D721Med (cell line): ENCODE data around the gene NOL4L.

Experiments
- DNase-seq: peaks from one replicate; pipeline ENCODE4 v3.0.0; 2011; ENCODE audit warnings: low spot score; ENCODE audit not compliant: insufficient read length
- FAIRE-seq: peaks from 2 replicates; lab custom pipeline; 2011; peaks lifted over from hg19 to GRCh38; lab: Jason Lieb, UNC
- CTCF ChIP-seq: IDR thresholded peaks from 2 replicates; pipeline ENCODE4 v1.5.1; 2012; ENCODE audit warnings: mild to moderate bottlenecking, control low read depth; ENCODE audit not compliant: insufficient read depth; ENCODE audit errors: missing control alignments

NOL4L gene

GRCh38 chr20:32533732-32534131, 51.4 kb downstream of the NOL4L start:
- no peak for FAIRE-seq
- TF ChIP-seq CTCF: no peak
- DNase-seq: no peak

GRCh38 chr20:32532246-32532645, 52.9 kb downstream of the NOL4L start:
- FAIRE-seq (no peak), DNase-seq (no peak)
- no peak for TF ChIP-seq CTCF

GRCh38 chr20:32528905-32529670, 56.0 kb downstream of the NOL4L start:
- DNase-seq (no peak), FAIRE-seq (no peak)
- no peak for TF ChIP-seq CTCF

- DNase-seq (no peak), FAIRE-seq (no peak)
- TF ChIP-seq CTCF: no peak
Observed at GRCh38 chr20:32528171-32528891, 56.8 kb downstream of the NOL4L start.

- FAIRE-seq: no peak
- TF ChIP-seq CTCF: no peak
- DNase-seq: no peak
Observed at GRCh38 chr20:32527447-32528055, 57.6 kb downstream of the NOL4L start.

GRCh38 chr20:32527052-32527446, 58.1 kb downstream of the NOL4L start:
- FAIRE-seq (no peak), DNase-seq (no peak)
- TF ChIP-seq CTCF: no peak
